Upper lobe of right lung (tissue), 1 donor: ENCODE results near the gene MYCL. TPM values are rescaled to one million over a fixed set of nuclear protein-coding genes. Genes with fewer than 3 reads are reported as not detected.
A peak's percentile ranks its signal among the peaks of the same experiment; 100 is the strongest.

Source experiments
- ATAC-seq: fragments of 200-7000 bp; cut with Tn5 transposase; one replicate; pipeline ENCODE4 v1.9.1; 2020; ENCODE audit warnings: mild to moderate bottlenecking, moderate library complexity
- DNase-seq: peaks from one replicate; pipeline ENCODE4 v3.0.0-alpha.2; 2020
- H3K27ac ChIP-seq: fragments of 200-600 bp; one replicate; pipeline ENCODE4 v1.8.0; 2022
- H3K27me3 ChIP-seq: fragments of 200-600 bp; one replicate; pipeline ENCODE4 v1.8.0; 2022; ENCODE audit warnings: mild to moderate bottlenecking
- H3K36me3 ChIP-seq: fragments of 200-600 bp; one replicate; pipeline ENCODE4 v1.8.0; 2022
- H3K4me1 ChIP-seq: fragments of 200-600 bp; one replicate; pipeline ENCODE4 v1.8.0; 2022
- H3K4me3 ChIP-seq: fragments of 200-600 bp; one replicate; pipeline ENCODE4 v1.8.0; 2022; ENCODE audit warnings: mild to moderate bottlenecking
- H3K9me3 ChIP-seq: fragments of 200-600 bp; one replicate; pipeline ENCODE4 v1.8.0; 2022
- intact Hi-C: fragments of 100-400 bp; cut with DNase I; formaldehyde crosslinking; loops from one replicate; pipeline ENCODE4 v1.11.0; 2022
- total RNA-seq: library from RNA; stranded (reverse); fragmentation: NEBNext Ultra II Directional; extraction: Animal tissue kit (Norgen Biotek cat#: 25700); gene quantifications from one replicate; pipeline ENCODE4 v1.2.1, GENCODE V29; 2021
- TF ChIP-seq, protein P1 (sequence below): fragments of 200-600 bp; IDR thresholded peaks from one replicate; pipeline ENCODE4 v1.8.0; 2022; ENCODE audit warnings: antibody characterized with exemption
- donor health status: DM: no; HTN: yes; CAD: no; lungs with severe emphysema.

The MYCL gene
- total RNA-seq, 1 donor from 2014 or later = 3.6 TPM

DNA sequence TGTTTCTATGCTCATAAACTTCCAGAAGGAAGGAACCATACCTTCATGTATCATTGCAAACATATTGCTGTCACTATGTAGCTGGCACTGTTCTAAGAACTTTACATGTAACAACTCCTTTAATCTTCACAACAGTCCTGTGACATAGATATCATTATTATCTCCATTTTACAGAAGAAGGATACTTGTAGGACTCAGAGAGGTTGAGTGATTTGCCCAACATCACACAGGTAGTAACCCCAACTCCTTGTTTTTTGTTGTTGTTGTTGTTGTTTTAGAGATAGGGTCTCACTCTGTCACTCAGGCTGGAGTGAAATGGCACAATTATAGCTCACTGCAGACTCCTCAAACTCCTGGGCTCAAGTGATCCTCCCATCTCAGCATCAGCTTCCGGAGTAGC is 10.8 kb downstream of the MYCL start:
- Histone ChIP-seq H3K27ac (no peak overlapping the region), H3K36me3 (no peaks in the 10 kb centered on the region), H3K4me3 (no peak overlapping the region), H3K4me1 (peaks cover 19% of the 10 kb centered on the region), H3K9me3 (no peaks in the 10 kb centered on the region), H3K27me3 (no peaks in the 10 kb centered on the region)
- TF ChIP-seq, protein P1, sequence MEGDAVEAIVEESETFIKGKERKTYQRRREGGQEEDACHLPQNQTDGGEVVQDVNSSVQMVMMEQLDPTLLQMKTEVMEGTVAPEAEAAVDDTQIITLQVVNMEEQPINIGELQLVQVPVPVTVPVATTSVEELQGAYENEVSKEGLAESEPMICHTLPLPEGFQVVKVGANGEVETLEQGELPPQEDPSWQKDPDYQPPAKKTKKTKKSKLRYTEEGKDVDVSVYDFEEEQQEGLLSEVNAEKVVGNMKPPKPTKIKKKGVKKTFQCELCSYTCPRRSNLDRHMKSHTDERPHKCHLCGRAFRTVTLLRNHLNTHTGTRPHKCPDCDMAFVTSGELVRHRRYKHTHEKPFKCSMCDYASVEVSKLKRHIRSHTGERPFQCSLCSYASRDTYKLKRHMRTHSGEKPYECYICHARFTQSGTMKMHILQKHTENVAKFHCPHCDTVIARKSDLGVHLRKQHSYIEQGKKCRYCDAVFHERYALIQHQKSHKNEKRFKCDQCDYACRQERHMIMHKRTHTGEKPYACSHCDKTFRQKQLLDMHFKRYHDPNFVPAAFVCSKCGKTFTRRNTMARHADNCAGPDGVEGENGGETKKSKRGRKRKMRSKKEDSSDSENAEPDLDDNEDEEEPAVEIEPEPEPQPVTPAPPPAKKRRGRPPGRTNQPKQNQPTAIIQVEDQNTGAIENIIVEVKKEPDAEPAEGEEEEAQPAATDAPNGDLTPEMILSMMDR = no peak
- ATAC-seq (no peak), DNase-seq (no peak)
- intact Hi-C loops = no loop called here

DNA sequence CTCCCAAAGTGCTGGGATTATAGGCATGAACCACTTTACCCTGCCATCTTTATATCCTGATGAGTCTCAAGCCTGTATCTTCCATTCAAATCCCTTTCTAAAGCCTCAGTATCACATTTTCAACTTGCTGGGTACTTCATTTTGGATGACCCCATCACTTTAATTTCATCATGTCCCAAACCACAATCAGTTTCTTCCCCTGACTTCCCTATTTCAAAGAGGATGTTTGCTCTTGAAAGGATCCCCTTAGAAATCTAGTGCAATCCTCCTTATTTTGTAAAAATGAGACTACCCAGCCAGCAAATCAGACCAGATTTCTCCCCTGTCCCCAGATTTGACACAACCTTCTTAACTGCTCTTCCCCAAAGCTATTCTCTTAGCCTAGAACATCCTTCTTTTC is 11.4 kb downstream of the MYCL start:
- ATAC-seq (peak; percentile 51), DNase-seq (no peak)
- no peak overlapping the region for H3K4me3 ChIP-seq

DNA sequence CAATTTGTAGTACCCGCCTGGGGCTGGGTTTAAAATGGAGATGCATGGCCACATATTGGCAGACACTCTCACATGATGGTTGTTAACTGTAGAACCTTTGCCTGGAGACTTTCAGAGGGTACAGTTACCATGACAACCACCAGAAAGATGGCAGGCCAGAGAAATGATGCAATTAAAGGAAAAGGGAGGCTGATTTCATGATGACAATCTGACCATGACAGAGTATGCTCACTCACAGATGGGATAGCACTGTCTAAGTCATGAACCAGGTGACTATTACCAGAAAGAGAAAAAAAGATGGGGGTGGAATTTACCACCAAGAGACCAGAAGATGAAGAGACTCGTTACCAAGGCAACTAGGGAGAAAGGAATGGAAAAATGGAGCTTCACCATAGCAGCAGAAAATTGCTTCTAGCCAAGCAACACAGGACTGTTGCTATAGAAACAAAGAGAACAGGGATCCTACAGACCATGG is 14.9 kb downstream of the MYCL start:
- TF ChIP-seq, protein P1 = no peak
- H3K27ac ChIP-seq = no peak overlapping the region
- no peaks in the 10 kb centered on the region for H3K9me3 ChIP-seq
- no peaks in the 10 kb centered on the region for H3K36me3 ChIP-seq
- peaks cover 9% of the 10 kb centered on the region for H3K4me1 ChIP-seq
- DNase-seq (no peak), ATAC-seq (no peak)
- intact Hi-C loops = no loop called here
- no peaks in the 10 kb centered on the region for H3K27me3 ChIP-seq
- no peak overlapping the region for H3K4me3 ChIP-seq

More for the DNA sequence above, 11.4 kb downstream of the MYCL start:
- Histone ChIP-seq H3K27ac (no peak overlapping the region), H3K4me1 (peaks cover 14% of the 10 kb centered on the region), H3K27me3 (no peaks in the 10 kb centered on the region), H3K36me3 (no peaks in the 10 kb centered on the region), H3K9me3 (no peaks in the 10 kb centered on the region)
- TF ChIP-seq, protein P1 = no peak
- intact Hi-C loops = no loop called here

DNA sequence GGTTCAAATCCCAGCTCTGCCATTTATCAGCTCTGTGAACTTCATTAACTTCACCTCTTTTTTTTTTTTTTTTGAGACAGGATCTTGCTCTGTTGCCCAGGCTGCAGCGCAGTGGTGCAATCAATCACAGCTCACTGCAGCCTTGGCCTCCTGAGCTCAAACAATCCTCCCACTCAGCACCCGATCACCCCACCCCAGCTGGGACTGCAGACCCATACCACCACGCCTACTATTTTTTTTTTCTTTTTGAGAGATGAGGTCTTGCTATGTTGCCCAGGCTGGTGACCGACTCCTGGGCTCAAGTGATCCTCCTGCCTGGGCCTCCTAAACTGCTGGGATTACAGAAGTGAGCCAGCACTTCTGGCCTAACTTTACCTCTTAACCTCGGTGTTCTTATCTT is 16.2 kb downstream of the MYCL start:
- Histone ChIP-seq H3K27me3 (no peaks in the 10 kb centered on the region), H3K9me3 (no peaks in the 10 kb centered on the region), H3K36me3 (no peaks in the 10 kb centered on the region), H3K4me1 (peaks cover 12% of the 10 kb centered on the region), H3K27ac (no peak overlapping the region), H3K4me3 (no peak overlapping the region)
- no peak for ATAC-seq
- DNase-seq = no peak
- intact Hi-C loops = no loop called here
- TF ChIP-seq, protein P1 = no peak

- TF ChIP-seq, protein P1 = no peak
- intact Hi-C loops = no loop called here
- Histone ChIP-seq H3K9me3 (no peaks in the 10 kb centered on the region), H3K27ac (no peak overlapping the region), H3K4me1 (peaks cover 19% of the 10 kb centered on the region), H3K36me3 (no peaks in the 10 kb centered on the region), H3K27me3 (no peaks in the 10 kb centered on the region), H3K4me3 (peak overlapping the region; percentile 91)
- ATAC-seq (no peak), DNase-seq (no peak)
Measured at GRCh38 chr1:39882152-39882551, 19.6 kb downstream of the MYCL start.
